GM13977 (cell line): ENCODE data around the gene PATE2.

Experiments used
- DNase-seq: peaks from one replicate; pipeline ENCODE4 v3.0.0; 2012; ENCODE audit warnings: low spot score
- CTCF ChIP-seq: IDR thresholded peaks from 2 replicates; pipeline ENCODE4 v1.5.1; 2012; ENCODE audit warnings: mild to moderate bottlenecking, control low read depth; ENCODE audit not compliant: insufficient read depth; ENCODE audit errors: extremely low read depth, missing control alignments
- in situ Hi-C: fragments of 300-500 bp; cut with MboI; formaldehyde crosslinking; loops from one replicate; pipeline ENCODE4 v1.12.0; 2022; ENCODE audit warnings: low sequenced_read_pairs, low pct_unique_long_range_greater_than_20kb, mixed read lengths, inconsistent platforms; ENCODE audit not compliant: unreplicated experiment

The PATE2 gene

GRCh38 chr11:125740617-125741016, 38.0 kb downstream of the PATE2 start:
- in situ Hi-C loops, result no loop called here
- no peak for DNase-seq
- no peak for TF ChIP-seq CTCF

- in situ Hi-C loops, result no loop called here
- TF ChIP-seq CTCF, result no peak
- no peak for DNase-seq
These were observed 49.7 kb downstream of the PATE2 start for GRCh38 chr11:125728969-125729368.
